ENCODE measurements around the gene CLECL1. TPM values are rescaled to one million over a fixed set of nuclear protein-coding genes. Genes with fewer than 3 reads are reported as not detected.

CLECL1 gene
- total and polyA plus RNA-seq, 9 of the 15 experiments (the other 6 are each of a cell fraction or from before 2014, with no cell fraction given): 0.13 to 0.25 TPM; not detected in 7

GRCh38 chr12:9708853-9709252, 24.0 kb downstream of the CLECL1 start:
- no peak overlapping the region for H3K27ac ChIP-seq (ENCODE audit: extremely low read depth, low read depth, low read length)
- ChIA-PET CTCF (ENCODE audit: low intra/inter-chr PET ratio) (interaction anchor here (0.6 kb wide), 1 partner anchor 75 kb away, joined by 3 read pairs; no protein-coding TSS in a partner anchor), POLR2A (interaction anchor here (1.0 kb wide), 1 partner anchor 10 kb away, joined by 3 read pairs; no protein-coding TSS in a partner anchor)
- no peaks in the 10 kb centered on the region for H3K9me3 ChIP-seq (replicated peaks; ENCODE audit: control insufficient read depth, insufficient read depth, low read depth, low read length)
- no peaks in the 10 kb centered on the region for H3K79me2 ChIP-seq (ENCODE audit: control insufficient read depth, insufficient read depth, low read length)
- no peaks in the 10 kb centered on the region for H3K36me3 ChIP-seq (ENCODE audit: control insufficient read depth, insufficient read depth, low read length)
- no peaks in the 10 kb centered on the region; a peak in 1 of 5 replicates for H3K4me1 ChIP-seq (replicated peaks in 1 of 2; ENCODE audit: control insufficient read depth in 2 of 2, insufficient read depth in 2 of 2, low read length in 2 of 2)
- 83% methylated on average over 3 of the region's 3 CpGs for WGBS (ENCODE audit: insufficient coverage, low coverage, missing lambda C conversion rate)
- no peaks in the 10 kb centered on the region for H3K9me1 ChIP-seq (ENCODE audit: control insufficient read depth, insufficient read depth, low read length)
- H3K9ac ChIP-seq (ENCODE audit: insufficient read depth in 1 of 2, low read depth in 2 of 2, low read length in 2 of 2): no peak overlapping the region
- BruUV-seq (replicated peaks): no TSS peak
- no peak for TF ChIP-seq TAF9B (IDR thresholded peaks at IDR 0.05; ENCODE audit: partially characterized antibody)
- TF ChIP-seq CREB1 (IDR thresholded peaks at IDR 0.05): no peak
- TF ChIP-seq CREB1 (CRISPR knock-in tag; IDR thresholded peaks at IDR 0.05): no peak
- no peak for TF ChIP-seq DDX20 (tag; IDR thresholded peaks at IDR 0.05; ENCODE audit: low read depth)
- TF ChIP-seq RBFOX2 (IDR thresholded peaks at IDR 0.05; ENCODE audit: low read depth, low read length): no peak
- no peak for TF ChIP-seq FOSL1 (tag; conservative IDR thresholded peaks at IDR 0.05)
- TF ChIP-seq MECOM (CRISPR knock-in tag; IDR thresholded peaks at IDR 0.05): no peak
- TF ChIP-seq CBX8 (IDR thresholded peaks at IDR 0.05; ENCODE audit: borderline replicate concordance, extremely low read depth, low read depth, low read length, poor library complexity, severe bottlenecking): no peak
- no peak for TF ChIP-seq U2AF2 (optimal IDR thresholded peaks at IDR 0.05; ENCODE audit: low read depth, low read length)
- TF ChIP-seq LCOR (CRISPR knock-in tag; IDR thresholded peaks at IDR 0.05): no peak
- no peak for TF ChIP-seq TCF7 (IDR thresholded peaks at IDR 0.05; ENCODE audit: borderline replicate concordance)
- no peak for TF ChIP-seq NFXL1 (CRISPR knock-in tag; IDR thresholded peaks at IDR 0.05)
- no peak for TF ChIP-seq ZNF561 (CRISPR knock-in tag; conservative IDR thresholded peaks at IDR 0.05)
- no peak for TF ChIP-seq HNRNPUL1 (IDR thresholded peaks at IDR 0.05; ENCODE audit: low read length)
- no peak for TF ChIP-seq HEY1 (CRISPR knock-in tag; IDR thresholded peaks at IDR 0.05; ENCODE audit: borderline replicate concordance)
- TF ChIP-seq ZNF41 (CRISPR knock-in tag; conservative IDR thresholded peaks at IDR 0.05): no peak
- DNase-seq (ENCODE audit: extremely low read depth in 1 of 4, low spot score in 3 of 4) (no peak), ATAC-seq (no peak), FAIRE-seq (no peak)
- no peaks in the 10 kb centered on the region for H3K27me3 ChIP-seq (ENCODE audit: control insufficient read depth in 2 of 2, insufficient read depth in 2 of 2, low read length in 2 of 2)
- peak overlapping the region; percentile 77; the same call in 1 of the 2 replicates for H2AFZ ChIP-seq (ENCODE audit: low read depth, low read length)
- H4K20me1 ChIP-seq (replicated peaks; ENCODE audit: control insufficient read depth, insufficient read depth, low read length): no peaks in the 10 kb centered on the region
- in situ Hi-C loops (cut with MboI) (loop anchor here (25.0 kb wide), 1 partner anchor 247 kb away; no protein-coding TSS in a partner anchor), intact Hi-C loops (cut with micrococcal nuclease) (loop anchor here (1.0 to 10.0 kb wide), 2 partner anchors 75 to 334 kb away; no protein-coding TSS in a partner anchor)
- no peak overlapping the region for H3K4me2 ChIP-seq (ENCODE audit: insufficient read depth, low read length)
- no peak overlapping the region for H3K4me3 ChIP-seq
